ENCODE measurements around the gene HOATZ. TPM values are rescaled to one million over a fixed set of nuclear protein-coding genes. Genes with fewer than 3 reads are reported as not detected.

The HOATZ gene
- total and polyA plus RNA-seq, 2 donors from 2014 or later: not detected

DNA sequence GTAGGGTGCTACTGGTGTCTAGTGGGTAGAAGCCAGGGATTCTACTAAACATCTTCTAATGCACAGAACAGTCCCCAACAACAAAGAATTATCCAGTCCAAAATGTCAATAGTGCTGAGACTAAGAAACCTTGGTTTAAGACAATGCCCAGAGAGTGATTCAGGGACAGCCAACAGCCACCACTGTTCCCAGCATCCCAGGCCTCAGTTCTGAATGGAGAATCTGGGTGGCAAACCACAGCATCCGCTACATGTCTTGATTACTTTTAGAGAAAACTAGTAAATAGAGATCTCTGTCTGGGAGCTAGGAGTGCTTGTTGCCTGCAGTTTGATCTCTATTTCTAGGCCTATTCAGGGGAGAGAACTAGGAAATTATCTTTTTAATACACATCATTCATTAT lies 66.8 kb downstream of the HOATZ start:
- intact Hi-C loops (cut with DNase I): loop anchor here (10.0 kb wide), 1 partner anchor 253 kb away; no protein-coding TSS in a partner anchor
- no peak for FAIRE-seq
- TF ChIP-seq, protein P1, sequence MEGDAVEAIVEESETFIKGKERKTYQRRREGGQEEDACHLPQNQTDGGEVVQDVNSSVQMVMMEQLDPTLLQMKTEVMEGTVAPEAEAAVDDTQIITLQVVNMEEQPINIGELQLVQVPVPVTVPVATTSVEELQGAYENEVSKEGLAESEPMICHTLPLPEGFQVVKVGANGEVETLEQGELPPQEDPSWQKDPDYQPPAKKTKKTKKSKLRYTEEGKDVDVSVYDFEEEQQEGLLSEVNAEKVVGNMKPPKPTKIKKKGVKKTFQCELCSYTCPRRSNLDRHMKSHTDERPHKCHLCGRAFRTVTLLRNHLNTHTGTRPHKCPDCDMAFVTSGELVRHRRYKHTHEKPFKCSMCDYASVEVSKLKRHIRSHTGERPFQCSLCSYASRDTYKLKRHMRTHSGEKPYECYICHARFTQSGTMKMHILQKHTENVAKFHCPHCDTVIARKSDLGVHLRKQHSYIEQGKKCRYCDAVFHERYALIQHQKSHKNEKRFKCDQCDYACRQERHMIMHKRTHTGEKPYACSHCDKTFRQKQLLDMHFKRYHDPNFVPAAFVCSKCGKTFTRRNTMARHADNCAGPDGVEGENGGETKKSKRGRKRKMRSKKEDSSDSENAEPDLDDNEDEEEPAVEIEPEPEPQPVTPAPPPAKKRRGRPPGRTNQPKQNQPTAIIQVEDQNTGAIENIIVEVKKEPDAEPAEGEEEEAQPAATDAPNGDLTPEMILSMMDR (IDR thresholded peaks at IDR 0.05; ENCODE audit: borderline replicate concordance, extremely low read depth, insufficient read depth): no peak
- Histone ChIP-seq H3K27me3 (ENCODE audit: control insufficient read depth, insufficient read depth, low read length) (no peaks in the 10 kb centered on the region), H3K9ac (ENCODE audit: low read length in 3 of 3) (no peak overlapping the region), H3K4me1 (ENCODE audit: control insufficient read depth in 2 of 3, insufficient read depth in 2 of 3, low read depth in 1 of 3, low read length in 3 of 3) (no peaks in the 10 kb centered on the region), H3K27ac (ENCODE audit: low read depth in 2 of 2, low read length in 2 of 2) (no peak overlapping the region), H3K4me3 (ENCODE audit: low read length in 3 of 3) (no peak overlapping the region), H3K36me3 (ENCODE audit: control insufficient read depth in 2 of 3, insufficient read depth in 3 of 3, low read length in 3 of 3) (no peaks in the 10 kb centered on the region), H3K9me3 (ENCODE audit: control insufficient read depth in 2 of 3, insufficient read depth in 1 of 3, low read length in 3 of 3) (no peaks in the 10 kb centered on the region)
- DNase-seq: no peak

DNA sequence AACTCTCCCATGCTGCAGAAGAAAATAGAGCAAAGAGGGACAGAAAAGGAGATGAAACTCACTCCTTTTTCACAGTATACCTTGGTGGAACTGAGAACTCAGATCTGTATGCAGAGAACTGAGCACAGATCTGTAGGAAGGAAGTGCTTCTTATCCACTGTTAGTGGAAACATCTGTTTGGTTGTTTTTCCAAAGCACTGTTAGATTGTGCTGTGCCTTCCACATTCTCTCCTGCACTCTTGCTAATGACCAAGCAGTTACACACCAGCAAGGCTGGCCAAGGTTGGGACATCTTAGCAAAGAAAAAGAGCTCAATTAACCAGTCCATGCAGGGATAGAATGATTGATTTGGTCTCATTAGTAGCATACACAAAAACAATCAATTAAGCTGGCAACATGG lies 67.6 kb downstream of the HOATZ start:
- Histone ChIP-seq H3K9ac (ENCODE audit: low read length in 3 of 3) (no peak overlapping the region), H3K27me3 (ENCODE audit: control insufficient read depth, insufficient read depth, low read length) (no peaks in the 10 kb centered on the region), H3K9me3 (ENCODE audit: control insufficient read depth in 2 of 3, insufficient read depth in 1 of 3, low read length in 3 of 3) (no peaks in the 10 kb centered on the region), H3K4me1 (ENCODE audit: control insufficient read depth in 2 of 3, insufficient read depth in 2 of 3, low read depth in 1 of 3, low read length in 3 of 3) (no peaks in the 10 kb centered on the region), H3K4me3 (ENCODE audit: low read length in 3 of 3) (no peak overlapping the region), H3K27ac (ENCODE audit: low read depth in 2 of 2, low read length in 2 of 2) (no peak overlapping the region), H3K36me3 (ENCODE audit: control insufficient read depth in 2 of 3, insufficient read depth in 3 of 3, low read length in 3 of 3) (no peaks in the 10 kb centered on the region)
- DNase-seq (no peak), FAIRE-seq (no peak)
- TF ChIP-seq, protein P1 (IDR thresholded peaks at IDR 0.05; ENCODE audit: borderline replicate concordance, extremely low read depth, insufficient read depth): no peak
- intact Hi-C loops (cut with DNase I): loop anchor here (10.0 kb wide), 1 partner anchor 253 kb away; no protein-coding TSS in a partner anchor

DNA sequence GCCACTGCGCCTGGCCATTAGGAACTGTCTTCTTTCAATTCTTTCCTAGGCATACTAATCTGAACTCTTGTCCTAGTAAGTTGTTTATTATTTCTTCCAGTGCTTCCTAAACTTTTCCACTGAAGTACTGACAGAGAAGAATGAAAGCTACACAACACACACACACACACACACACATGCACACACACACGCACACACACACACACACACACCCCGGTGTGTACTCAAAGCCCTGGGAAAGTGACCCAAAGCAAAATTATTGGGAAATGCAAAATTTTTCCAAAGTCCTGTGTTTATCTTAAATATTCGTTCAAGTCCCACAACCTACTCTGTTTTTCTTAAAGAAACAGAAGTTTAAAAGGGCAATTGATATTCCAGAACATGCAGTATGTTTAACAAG lies 68.3 kb downstream of the HOATZ start:
- Histone ChIP-seq H3K36me3 (ENCODE audit: control insufficient read depth in 2 of 3, insufficient read depth in 3 of 3, low read length in 3 of 3) (no peaks in the 10 kb centered on the region), H3K9me3 (ENCODE audit: control insufficient read depth in 2 of 3, insufficient read depth in 1 of 3, low read length in 3 of 3) (no peaks in the 10 kb centered on the region), H3K4me3 (ENCODE audit: low read length in 3 of 3) (no peak overlapping the region), H3K27ac (ENCODE audit: low read depth in 2 of 2, low read length in 2 of 2) (no peak overlapping the region), H3K27me3 (ENCODE audit: control insufficient read depth, insufficient read depth, low read length) (no peaks in the 10 kb centered on the region), H3K4me1 (ENCODE audit: control insufficient read depth in 2 of 3, insufficient read depth in 2 of 3, low read depth in 1 of 3, low read length in 3 of 3) (no peaks in the 10 kb centered on the region), H3K9ac (ENCODE audit: low read length in 3 of 3) (no peak overlapping the region)
- FAIRE-seq: no peak
- intact Hi-C loops (cut with DNase I): loop anchor here (10.0 kb wide), 1 partner anchor 252 kb away; no protein-coding TSS in a partner anchor
- TF ChIP-seq, protein P1 (IDR thresholded peaks at IDR 0.05; ENCODE audit: borderline replicate concordance, extremely low read depth, insufficient read depth): no peak
- DNase-seq: no peak

DNA sequence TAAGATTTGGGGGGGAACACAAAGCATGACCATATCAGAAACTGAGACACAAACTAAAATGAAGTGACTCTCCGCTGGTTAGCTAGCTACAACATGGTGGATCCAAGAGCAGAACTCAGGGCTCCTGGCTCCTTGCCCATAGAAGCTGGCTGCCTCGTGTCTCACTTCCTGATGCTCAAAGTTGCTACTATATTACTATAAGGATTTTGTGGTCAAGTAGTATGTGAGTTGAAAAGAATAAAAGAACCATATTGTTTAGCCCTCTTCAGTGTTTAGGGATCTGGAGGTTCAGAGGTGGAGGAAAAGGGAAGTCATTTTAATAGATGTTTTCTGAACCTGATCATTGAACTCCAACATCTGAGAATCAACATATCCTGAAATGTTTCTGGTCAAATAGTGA lies 70.8 kb downstream of the HOATZ start:
- no peaks in the 10 kb centered on the region for H3K36me3 ChIP-seq (ENCODE audit: control insufficient read depth in 2 of 3, insufficient read depth in 3 of 3, low read length in 3 of 3)
- FAIRE-seq: no peak
- H3K9ac ChIP-seq (ENCODE audit: low read length in 3 of 3): no peak overlapping the region
- no peak for DNase-seq
- intact Hi-C loops (cut with DNase I): loop anchor here (10.0 kb wide), 1 partner anchor 249 kb away; no protein-coding TSS in a partner anchor
- H3K9me3 ChIP-seq (ENCODE audit: control insufficient read depth in 2 of 3, insufficient read depth in 1 of 3, low read length in 3 of 3): no peaks in the 10 kb centered on the region
- H3K27me3 ChIP-seq (ENCODE audit: control insufficient read depth, insufficient read depth, low read length): no peaks in the 10 kb centered on the region
- no peaks in the 10 kb centered on the region for H3K4me1 ChIP-seq (ENCODE audit: control insufficient read depth in 2 of 3, insufficient read depth in 2 of 3, low read depth in 1 of 3, low read length in 3 of 3)
- no peak overlapping the region for H3K4me3 ChIP-seq (ENCODE audit: low read length in 3 of 3)
- H3K27ac ChIP-seq (ENCODE audit: low read depth in 2 of 2, low read length in 2 of 2): no peak overlapping the region
- TF ChIP-seq, protein P1 (IDR thresholded peaks at IDR 0.05; ENCODE audit: borderline replicate concordance, extremely low read depth, insufficient read depth): no peak

Measured in kidney (tissue), 14 donors.